HCT116 (cell line): ENCODE measurements around the gene WDR17. TPM values are rescaled to one million over a fixed set of nuclear protein-coding genes. Genes with fewer than 3 reads are reported as not detected.

Source experiments
- ATAC-seq: fragments of 200-7000 bp; cut with Tn5 transposase; 2 replicates; pipeline ENCODE4 v1.9.1; 2020; ENCODE audit warnings: mild to moderate bottlenecking, moderate library complexity
- BruUV-seq: library from RNA; stranded (reverse); fragments of 400-500 nt; replicated peaks from 2 replicates; lab custom pipeline; 2021; lab: Mats Ljungman, UMichigan
- CTCF ChIA-PET: fragments of 300-600 bp; sonication (Branson Sonifier 250); formaldehyde crosslinking; loops from one replicate; lab custom pipeline; 2021; ENCODE audit warnings: antibody characterized with exemption; lab: Charles Lee
- POLR2A ChIA-PET: fragments of 300-600, 350-600 bp; sonication (Branson Sonifier 250); formaldehyde crosslinking; loops from one replicate; lab custom pipeline; 2021; ENCODE audit warnings: antibody characterized with exemption; lab: Charles Lee
- RAD21 ChIA-PET, 2 experiments: fragments of 300-600 bp; sonication (Branson Sonifier 250); formaldehyde crosslinking; loops; one replicate each; lab custom pipeline; 2023; ENCODE audit warnings: low total read pairs in 2 of 2; ENCODE audit not compliant: uncharacterized antibody in 2 of 2, unreplicated experiment in 2 of 2, low non-redundant PET in 1 of 2; lab: Charles Lee
- DNase-seq: peaks from one replicate; pipeline ENCODE4 v3.0.0-alpha.2; 2010; ENCODE audit warnings: low read depth, low spot score
- H2AFZ ChIP-seq: fragments of 200-600 bp; shearing (Covaris generic), sonication (generic); 2 replicates; pipeline ENCODE4 v1.6.1; 2017; ENCODE audit warnings: low read depth, mixed run types, mixed read lengths, antibody characterized with exemption, low read length; ENCODE audit not compliant: poor library complexity, severe bottlenecking
- H3K27ac ChIP-seq: 2 replicates; pipeline ENCODE4 v1.5.1; 2012; ENCODE audit warnings: low read depth, low read length
- H3K27me3 ChIP-seq: fragments of 200-600 bp; sonication (generic); 2 replicates; pipeline ENCODE4 v1.6.1; 2016; ENCODE audit warnings: mixed run types, low read length, mixed read lengths; ENCODE audit not compliant: insufficient read depth
- H3K36me3 ChIP-seq, 2 experiments: fragments of 200-500 bp in 1 of 2; fragments of 200-600 bp in 1 of 2; sonication (Bioruptor generic) in 1 of 2; sonication (generic) in 1 of 2; 2 replicates each; pipeline versions ENCODE4 v1.5.1 to v1.6.1; 2014 to 2016; ENCODE audit warnings: low read length in 2 of 2, inconsistent platforms in 1 of 2, mixed read lengths in 1 of 2, mixed run types in 1 of 2; ENCODE audit not compliant: insufficient read depth in 2 of 2, control insufficient read depth in 1 of 2
- H3K4me1 ChIP-seq, 2 experiments: fragments of 200-600 bp in 1 of 2; sonication (generic) in 1 of 2; 2 replicates each; pipeline versions ENCODE4 v1.5.1 to v1.6.1; 2012 to 2017; ENCODE audit warnings: low read length in 2 of 2, inconsistent platforms in 1 of 2, mild to moderate bottlenecking in 1 of 2, mixed read lengths in 1 of 2, mixed run types in 1 of 2, moderate library complexity in 1 of 2; ENCODE audit not compliant: insufficient read depth in 2 of 2, control insufficient read depth in 1 of 2
- H3K4me2 ChIP-seq: fragments of 200-600 bp; sonication (generic); 2 replicates; pipeline ENCODE4 v1.6.1; 2017; ENCODE audit warnings: mixed run types, low read length, mixed read lengths
- H3K4me3 ChIP-seq, 2 experiments: fragments of 200-600 bp in 1 of 2; sonication (generic) in 1 of 2; replicated peaks in 1 of 2; 2 replicates each; pipeline ENCODE4 v1.5.1; 2011 to 2016; ENCODE audit warnings: low read length in 2 of 2, control low read depth in 1 of 2, low read depth in 1 of 2, mild to moderate bottlenecking in 1 of 2, mixed read lengths in 1 of 2, mixed run types in 1 of 2
- H3K79me2 ChIP-seq: fragments of 200-600 bp; sonication (generic); 2 replicates; pipeline ENCODE4 v1.6.1; 2017; ENCODE audit warnings: mild to moderate bottlenecking, mixed run types, low read length, moderate library complexity, mixed read lengths; ENCODE audit not compliant: insufficient read depth
- H3K9ac ChIP-seq: fragments of 200-600 bp; sonication (generic); 2 replicates; pipeline ENCODE4 v1.6.1; 2016; ENCODE audit warnings: low read length, mixed read lengths
- H3K9me2 ChIP-seq: fragments of 200-600 bp; sonication (generic), shearing (Covaris generic); 2 replicates; pipeline ENCODE4 v1.6.1; 2017; ENCODE audit warnings: mixed run types, mild to moderate bottlenecking, moderate library complexity; ENCODE audit not compliant: insufficient read depth
- H3K9me3 ChIP-seq, 2 experiments: fragments of 200-500 bp in 1 of 2; fragments of 200-600 bp in 1 of 2; sonication (Bioruptor generic) in 1 of 2; sonication (generic) in 1 of 2; 2 replicates each; pipeline ENCODE4 v1.6.1; 2014 to 2017; ENCODE audit warnings: low read length in 2 of 2, mixed read lengths in 2 of 2, inconsistent platforms in 1 of 2, low read depth in 1 of 2, mild to moderate bottlenecking in 1 of 2, mixed run types in 1 of 2, moderate library complexity in 1 of 2; ENCODE audit not compliant: control insufficient read depth in 1 of 2, insufficient read depth in 1 of 2
- H4K20me1 ChIP-seq: fragments of 200-600 bp; sonication (generic), shearing (Covaris generic); 2 replicates; pipeline ENCODE4 v1.6.1; 2017; ENCODE audit warnings: mixed run types, mild to moderate bottlenecking, moderate library complexity; ENCODE audit not compliant: insufficient read depth
- CEBPB ChIP-seq: IDR thresholded peaks from 2 replicates; pipeline ENCODE4 v1.6.1; 2012; ENCODE audit warnings: low read depth
- ELF1 ChIP-seq: IDR thresholded peaks from 2 replicates; pipeline ENCODE4 v1.6.1; 2012; ENCODE audit warnings: low read depth, borderline replicate concordance
- EZH2phosphoT487 ChIP-seq: fragments of 200-600 bp; IDR thresholded peaks from 2 replicates; pipeline ENCODE4 v1.6.1; 2018; ENCODE audit warnings: antibody characterized with exemption, borderline replicate concordance
- FOSL1 ChIP-seq: IDR thresholded peaks from 2 replicates; pipeline ENCODE4 v1.6.1; 2012; ENCODE audit warnings: low read depth
- MAX ChIP-seq: IDR thresholded peaks from 2 replicates; pipeline ENCODE4 v1.6.1; 2012
- POLR2A ChIP-seq: IDR thresholded peaks from 2 replicates; pipeline ENCODE4 v1.7.0; 2011; ENCODE audit warnings: borderline replicate concordance; ENCODE audit not compliant: insufficient read depth, insufficient read length; ENCODE audit errors: extremely low read depth
- POLR2AphosphoS5 ChIP-seq: IDR thresholded peaks from 2 replicates; pipeline ENCODE4 v1.6.1; 2011; ENCODE audit warnings: mild to moderate bottlenecking, low read depth, low read length, moderate library complexity
- RAD21 ChIP-seq: IDR thresholded peaks from 2 replicates; pipeline ENCODE4 v1.6.1; 2012; ENCODE audit warnings: low read depth, mild to moderate bottlenecking
- SP1 ChIP-seq: IDR thresholded peaks from 2 replicates; pipeline ENCODE4 v1.6.1; 2012; ENCODE audit warnings: low read depth
- SRF ChIP-seq: IDR thresholded peaks from 2 replicates; pipeline ENCODE4 v1.6.1; 2012; ENCODE audit warnings: low read depth
- TCF7L2 ChIP-seq: IDR thresholded peaks from 2 replicates; pipeline ENCODE4 v1.7.0; 2011; ENCODE audit warnings: borderline replicate concordance, inconsistent platforms; ENCODE audit not compliant: insufficient read depth, insufficient read length; ENCODE audit errors: extremely low read depth
- YY1 ChIP-seq: IDR thresholded peaks from 2 replicates; pipeline ENCODE4 v1.6.1; 2011; ENCODE audit warnings: low read length, low read depth, moderate library complexity, mild to moderate bottlenecking; ENCODE audit not compliant: insufficient replicate concordance; ENCODE audit errors: extremely low read depth
- ZBTB33 ChIP-seq: IDR thresholded peaks from 2 replicates; pipeline ENCODE4 v1.6.1; 2011; ENCODE audit warnings: mild to moderate bottlenecking, low read length, moderate library complexity; ENCODE audit not compliant: insufficient replicate concordance; ENCODE audit errors: extremely low read depth
- ZFX ChIP-seq: fragments of 450-650 bp; IDR thresholded peaks from 2 replicates; pipeline ENCODE4 v1.6.1; 2017
- ZNF274 ChIP-seq: fragments of 200-500 bp; sonication (Bioruptor generic); IDR thresholded peaks from 2 replicates; pipeline ENCODE4 v1.6.1; 2014; ENCODE audit warnings: mild to moderate bottlenecking, low read depth, low read length, inconsistent platforms
- intact Hi-C: fragments of 100-400 bp; cut with micrococcal nuclease; formaldehyde crosslinking; loops from 2 replicates; pipeline ENCODE4 v1.10.0; 2022
- total RNA-seq: library from RNA; stranded (reverse); gene quantifications from one replicate; pipeline ENCODE4 v1.2.1, GENCODE V29; 2021; ENCODE audit not compliant: unreplicated experiment

WDR17 gene
- total RNA-seq, 1 experiment from 2014 or later: 0.20 TPM

- no peak for TF ChIP-seq FOSL1
- no peak for TF ChIP-seq TCF7L2
- no peak for TF ChIP-seq YY1
- no peak for TF ChIP-seq SRF
These were observed 49.0 kb upstream of the WDR17 start (continued) for GRCh38 chr4:176016601-176017000.

- intact Hi-C loops: no loop called here
- no peak for TF ChIP-seq EZH2phosphoT487
- Histone ChIP-seq H3K79me2 (no peaks in the 10 kb centered on the region), H3K27ac (no peak overlapping the region), H3K9me3 (no peaks in the 10 kb centered on the region), H3K9ac (no peak overlapping the region), H4K20me1 (no peaks in the 10 kb centered on the region), H3K36me3 (no peaks in the 10 kb centered on the region), H3K4me3 (no peak overlapping the region), H3K4me2 (no peak overlapping the region), H3K27me3 (no peaks in the 10 kb centered on the region), H3K4me1 (no peaks in the 10 kb centered on the region), H3K9me2 (no peaks in the 10 kb centered on the region), H2AFZ (no peak overlapping the region)
- RAD21 ChIA-PET: no interaction called here
- POLR2A ChIA-PET: no interaction called here
- DNase-seq (no peak), ATAC-seq (no peak)
- CTCF ChIA-PET: no interaction called here
- BruUV-seq: no TSS peak
These were observed 45.1 kb upstream of the WDR17 start for GRCh38 chr4:176020481-176021085.

- Histone ChIP-seq H3K27me3 (no peaks in the 10 kb centered on the region), H3K79me2 (no peaks in the 10 kb centered on the region), H3K36me3 (no peaks in the 10 kb centered on the region), H3K9me3 (no peaks in the 10 kb centered on the region), H2AFZ (no peak overlapping the region), H3K9me2 (no peaks in the 10 kb centered on the region), H3K9ac (no peak overlapping the region), H3K27ac (no peak overlapping the region), H3K4me3 (no peak overlapping the region), H4K20me1 (no peaks in the 10 kb centered on the region), H3K4me1 (no peaks in the 10 kb centered on the region), H3K4me2 (no peak overlapping the region)
- ChIA-PET POLR2A (no interaction called here), RAD21 (no interaction called here), CTCF (no interaction called here)
- no peak for DNase-seq
- ATAC-seq: no peak
- intact Hi-C loops: loop anchor here (5.0 to 10.0 kb wide), 2 partner anchors 247 to 466 kb away; no protein-coding TSS in a partner anchor
- no TSS peak for BruUV-seq
- no peak for TF ChIP-seq ZFX
- TF ChIP-seq ZBTB33: no peak
- no peak for TF ChIP-seq ZNF274
- TF ChIP-seq CEBPB: no peak
- TF ChIP-seq POLR2AphosphoS5: no peak
- TF ChIP-seq YY1: no peak
- no peak for TF ChIP-seq MAX
- TF ChIP-seq POLR2A: no peak
- TF ChIP-seq ELF1: no peak
- TF ChIP-seq FOSL1: no peak
- TF ChIP-seq SRF: no peak
- no peak for TF ChIP-seq EZH2phosphoT487
- no peak for TF ChIP-seq SP1
- no peak for TF ChIP-seq RAD21
These were observed 35.2 kb upstream of the WDR17 start for GRCh38 chr4:176030391-176030790.
